ENCODE measurements around the gene LAMC2.

Gene LAMC2

DNA sequence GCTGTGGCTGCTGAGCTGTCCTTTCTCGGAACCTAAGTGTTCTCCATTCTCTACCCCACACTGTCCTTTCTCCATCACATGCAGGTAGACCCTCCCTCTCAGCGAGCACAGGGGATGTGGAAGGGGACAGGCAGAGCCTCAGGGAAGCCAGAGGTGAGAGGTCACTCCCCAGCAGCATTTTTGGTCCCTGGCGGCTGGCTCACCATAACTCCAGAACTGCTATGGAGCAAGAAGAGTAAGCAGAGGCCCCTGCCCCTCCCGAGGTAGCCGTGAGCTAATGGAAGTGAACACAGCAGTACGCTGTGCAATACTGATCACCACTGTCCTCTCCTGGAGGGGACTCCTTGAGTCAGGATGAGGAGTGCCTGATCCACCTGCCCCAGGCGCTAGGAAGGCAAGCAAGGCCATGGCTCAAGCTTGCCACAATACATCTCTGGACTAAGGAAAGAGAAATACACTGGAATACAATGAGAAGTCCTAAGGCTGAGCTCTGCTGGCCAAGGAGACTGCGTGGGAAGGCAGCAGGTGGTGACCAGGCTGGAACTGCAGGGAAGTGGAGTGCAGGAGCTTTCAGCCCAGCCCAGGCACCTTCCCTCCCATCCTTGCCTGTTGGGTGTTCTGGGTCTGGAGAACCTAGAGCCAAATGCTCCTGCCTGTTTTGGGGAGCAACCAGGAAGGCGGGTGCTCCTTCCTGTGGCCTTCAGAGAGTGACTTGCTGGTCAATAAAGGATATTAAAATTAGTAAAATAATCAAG, 96.2 kb downstream of the LAMC2 start:
- TF ChIP-seq ZFX (IDR thresholded peaks at IDR 0.05; ENCODE audit: borderline replicate concordance): no peak
- TF ChIP-seq, protein P1, sequence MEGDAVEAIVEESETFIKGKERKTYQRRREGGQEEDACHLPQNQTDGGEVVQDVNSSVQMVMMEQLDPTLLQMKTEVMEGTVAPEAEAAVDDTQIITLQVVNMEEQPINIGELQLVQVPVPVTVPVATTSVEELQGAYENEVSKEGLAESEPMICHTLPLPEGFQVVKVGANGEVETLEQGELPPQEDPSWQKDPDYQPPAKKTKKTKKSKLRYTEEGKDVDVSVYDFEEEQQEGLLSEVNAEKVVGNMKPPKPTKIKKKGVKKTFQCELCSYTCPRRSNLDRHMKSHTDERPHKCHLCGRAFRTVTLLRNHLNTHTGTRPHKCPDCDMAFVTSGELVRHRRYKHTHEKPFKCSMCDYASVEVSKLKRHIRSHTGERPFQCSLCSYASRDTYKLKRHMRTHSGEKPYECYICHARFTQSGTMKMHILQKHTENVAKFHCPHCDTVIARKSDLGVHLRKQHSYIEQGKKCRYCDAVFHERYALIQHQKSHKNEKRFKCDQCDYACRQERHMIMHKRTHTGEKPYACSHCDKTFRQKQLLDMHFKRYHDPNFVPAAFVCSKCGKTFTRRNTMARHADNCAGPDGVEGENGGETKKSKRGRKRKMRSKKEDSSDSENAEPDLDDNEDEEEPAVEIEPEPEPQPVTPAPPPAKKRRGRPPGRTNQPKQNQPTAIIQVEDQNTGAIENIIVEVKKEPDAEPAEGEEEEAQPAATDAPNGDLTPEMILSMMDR (IDR thresholded peaks at IDR 0.05): no peak
- H3K27ac ChIP-seq: no peak overlapping the region

DNA sequence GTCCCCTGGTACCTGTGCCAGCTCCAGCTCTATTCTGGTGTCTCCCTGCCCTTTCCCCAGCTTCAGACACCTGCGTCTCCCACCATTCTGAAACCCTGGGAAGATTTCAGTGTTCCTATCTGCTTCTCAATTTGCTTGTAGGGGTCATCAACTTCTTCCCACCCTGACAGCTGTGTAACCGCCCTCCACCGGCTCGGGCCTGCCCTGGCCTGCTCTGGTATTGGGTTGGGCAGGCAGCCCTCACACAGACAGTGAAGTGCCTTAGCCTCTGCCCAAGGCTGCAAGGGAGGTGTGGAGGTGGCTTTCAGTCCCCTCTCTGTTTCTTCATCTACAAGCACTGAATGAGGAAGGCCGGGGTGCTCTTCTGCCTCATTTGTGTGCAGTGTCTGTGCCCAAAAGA, 97.2 kb downstream of the LAMC2 start:
- H3K27ac ChIP-seq: no peak overlapping the region
- TF ChIP-seq ZFX (IDR thresholded peaks at IDR 0.05; ENCODE audit: borderline replicate concordance): no peak
- TF ChIP-seq, protein P1 (IDR thresholded peaks at IDR 0.05): no peak

DNA sequence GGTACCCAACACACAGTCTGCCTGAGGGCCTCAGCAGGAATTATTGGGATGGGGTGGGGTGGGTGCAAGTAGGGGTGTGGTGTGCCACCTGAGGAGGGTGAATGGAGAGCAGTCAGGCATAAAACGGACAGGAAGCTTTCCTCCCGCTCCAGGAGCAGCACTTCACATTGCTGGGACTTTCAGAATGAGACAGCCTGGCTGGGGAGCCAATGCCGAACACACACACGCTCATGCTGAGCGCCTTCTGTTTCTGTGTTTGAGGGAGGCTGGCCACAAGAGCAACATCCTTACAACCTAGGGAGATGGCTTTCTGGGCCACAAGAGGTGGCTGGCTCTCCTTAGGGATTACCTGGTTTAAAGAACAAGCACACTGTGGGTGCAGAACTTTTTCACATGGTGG, 98.0 kb downstream of the LAMC2 start:
- TF ChIP-seq, protein P1 (IDR thresholded peaks at IDR 0.05): no peak
- TF ChIP-seq ZFX (IDR thresholded peaks at IDR 0.05; ENCODE audit: borderline replicate concordance): no peak
- no peak overlapping the region for H3K27ac ChIP-seq

DNA sequence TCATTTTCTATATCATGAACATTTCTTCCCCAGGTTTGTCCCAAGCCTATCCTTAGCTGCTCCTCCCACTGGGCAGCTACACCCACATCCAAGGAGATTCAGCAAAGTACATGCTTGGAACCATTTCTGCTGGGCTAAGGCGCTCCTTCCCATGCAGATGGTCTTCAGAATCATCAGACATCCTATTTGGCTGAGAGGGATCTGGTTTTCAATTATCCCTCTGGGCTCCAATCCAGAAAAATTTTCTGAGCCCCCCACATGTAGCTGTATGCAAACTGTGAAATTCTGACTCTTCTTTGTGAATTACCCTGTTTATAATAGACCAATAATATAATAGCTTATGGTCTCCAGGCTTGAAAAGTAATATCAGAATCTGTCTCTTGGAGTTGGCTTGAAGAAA, 99.2 kb downstream of the LAMC2 start:
- no peak overlapping the region for H3K27ac ChIP-seq
- no peak for TF ChIP-seq ZFX (IDR thresholded peaks at IDR 0.05; ENCODE audit: borderline replicate concordance)
- TF ChIP-seq, protein P1 (IDR thresholded peaks at IDR 0.05): no peak

DNA sequence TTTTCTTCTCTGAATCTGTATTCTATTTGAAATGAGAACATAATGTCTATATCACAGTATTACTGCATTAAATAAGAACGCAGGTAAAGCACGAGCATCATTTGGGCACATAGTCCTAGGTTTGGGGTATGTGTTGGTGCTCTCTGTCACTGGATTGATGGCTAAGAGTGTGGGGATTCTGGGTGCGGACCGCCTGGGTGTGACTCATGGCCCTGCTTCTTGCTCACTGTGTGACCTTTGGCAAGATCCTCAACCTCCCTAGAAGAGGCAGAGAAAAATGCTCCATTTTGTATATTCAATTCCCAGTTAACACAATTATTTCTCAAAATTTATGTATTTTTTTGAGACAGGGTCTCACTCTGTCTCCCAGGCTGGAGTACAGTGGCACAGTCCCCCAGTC, 99.7 kb downstream of the LAMC2 start:
- H3K27ac ChIP-seq: no peak overlapping the region
- no peak for TF ChIP-seq ZFX (IDR thresholded peaks at IDR 0.05; ENCODE audit: borderline replicate concordance)
- TF ChIP-seq, protein P1 (IDR thresholded peaks at IDR 0.05): no peak

DNA sequence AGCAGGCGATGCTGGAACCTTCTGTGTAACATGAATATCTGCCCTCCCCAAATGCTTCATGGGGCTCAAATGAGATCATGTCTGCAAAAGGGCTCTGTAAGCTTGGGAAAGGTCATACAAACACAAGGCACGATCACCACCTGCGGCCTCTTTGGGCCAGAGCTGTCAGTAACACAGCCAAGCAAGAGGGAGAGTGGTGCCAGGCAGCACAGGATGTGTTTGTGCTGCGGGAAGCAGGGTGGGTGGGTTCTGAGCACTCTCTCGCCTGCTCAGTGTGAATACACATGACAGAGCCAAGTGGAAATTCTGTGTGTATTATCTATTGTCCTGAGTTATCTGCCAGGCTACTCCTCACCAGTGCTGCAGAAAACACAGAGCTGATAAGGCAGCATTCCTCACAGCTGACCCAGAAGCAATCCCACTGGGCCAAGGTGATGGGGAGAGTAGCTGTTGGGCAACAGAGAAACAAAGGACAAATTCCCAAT, 101.2 kb downstream of the LAMC2 start:
- no peak for TF ChIP-seq ZFX (IDR thresholded peaks at IDR 0.05; ENCODE audit: borderline replicate concordance)
- TF ChIP-seq, protein P1 (IDR thresholded peaks at IDR 0.05): no peak
- H3K27ac ChIP-seq: no peak overlapping the region

DNA sequence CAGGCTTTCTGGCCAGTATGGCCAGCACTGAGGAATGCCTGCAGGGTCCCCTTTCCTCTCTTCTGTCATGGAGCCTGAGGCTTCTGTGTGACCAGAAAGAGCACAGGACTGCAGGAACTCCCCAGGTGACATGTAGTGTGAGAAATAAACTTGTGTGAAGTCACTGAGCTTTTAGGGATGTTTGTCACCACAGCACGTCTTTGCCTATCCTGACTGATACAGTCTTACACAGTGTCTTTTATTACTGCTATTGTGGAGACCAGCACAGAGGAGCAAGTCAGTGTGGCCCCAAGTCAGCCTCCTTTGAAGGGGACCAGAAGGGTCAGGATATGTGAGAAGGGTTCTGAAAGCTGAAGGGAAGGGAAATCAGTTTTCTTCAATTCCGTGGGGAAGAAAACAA, 102.5 kb downstream of the LAMC2 start:
- TF ChIP-seq, protein P1 (IDR thresholded peaks at IDR 0.05): no peak
- no peak for TF ChIP-seq ZFX (IDR thresholded peaks at IDR 0.05; ENCODE audit: borderline replicate concordance)
- H3K27ac ChIP-seq: no peak overlapping the region
